ENCODE results near the gene SLC25A17.

Gene SLC25A17

GRCh38 chr22:40758390-40758789 is 60.8 kb downstream of the SLC25A17 start:
- no peak for DNase-seq (ENCODE audit: low read depth, low spot score)

- no peak for DNase-seq (ENCODE audit: low read depth, low spot score)
These were observed 62.1 kb downstream of the SLC25A17 start for GRCh38 chr22:40757071-40757470.

GRCh38 chr22:40753114-40753513 is 66.0 kb downstream of the SLC25A17 start:
- no peak for DNase-seq (ENCODE audit: low read depth, low spot score)

- no peak for DNase-seq (ENCODE audit: low read depth, low spot score)
These were observed 67.9 kb downstream of the SLC25A17 start for GRCh38 chr22:40751250-40751649.

- no peak for DNase-seq (ENCODE audit: low read depth, low spot score)
These were observed 69.3 kb downstream of the SLC25A17 start for GRCh38 chr22:40749829-40750228.

- DNase-seq (ENCODE audit: low read depth, low spot score) = no peak
These were observed 70.5 kb downstream of the SLC25A17 start for GRCh38 chr22:40748388-40749355.

- no peak for DNase-seq (ENCODE audit: low read depth, low spot score)
These were observed 71.8 kb downstream of the SLC25A17 start for GRCh38 chr22:40747361-40747760.

- no peak for DNase-seq (ENCODE audit: low read depth, low spot score)
These were observed 72.5 kb downstream of the SLC25A17 start for GRCh38 chr22:40746428-40747220.

- DNase-seq (ENCODE audit: low read depth, low spot score) = no peak
These were observed 75.4 kb downstream of the SLC25A17 start for GRCh38 chr22:40743768-40744167.

- no peak for DNase-seq (ENCODE audit: low read depth, low spot score)
These were observed 78.0 kb downstream of the SLC25A17 start for GRCh38 chr22:40741116-40741515.

GRCh38 chr22:40739721-40740120 is 79.4 kb downstream of the SLC25A17 start:
- no peak for DNase-seq (ENCODE audit: low read depth, low spot score)

- no peak for DNase-seq (ENCODE audit: low read depth, low spot score)
These were observed 85.2 kb downstream of the SLC25A17 start for GRCh38 chr22:40733919-40734318.

- no peak for DNase-seq (ENCODE audit: low read depth, low spot score)
These were observed 86.2 kb downstream of the SLC25A17 start for GRCh38 chr22:40732999-40733292.

- DNase-seq (ENCODE audit: low read depth, low spot score) = no peak
These were observed 89.9 kb downstream of the SLC25A17 start for GRCh38 chr22:40729284-40729683.

GRCh38 chr22:40728731-40729189 is 90.4 kb downstream of the SLC25A17 start:
- DNase-seq (ENCODE audit: low read depth, low spot score) = peak; percentile 76

GRCh38 chr22:40727964-40728615 is 91.1 kb downstream of the SLC25A17 start:
- no peak for DNase-seq (ENCODE audit: low read depth, low spot score)

- peak; percentile 51 for DNase-seq (ENCODE audit: low read depth, low spot score)
These were observed 91.8 kb downstream of the SLC25A17 start for GRCh38 chr22:40727070-40727963.

GRCh38 chr22:40726514-40726913 is 92.6 kb downstream of the SLC25A17 start:
- DNase-seq (ENCODE audit: low read depth, low spot score) = no peak

- no peak for DNase-seq (ENCODE audit: low read depth, low spot score)
These were observed 95.7 kb downstream of the SLC25A17 start for GRCh38 chr22:40723396-40723933.

- peak; percentile 60 for DNase-seq (ENCODE audit: low read depth, low spot score)
These were observed 97.9 kb downstream of the SLC25A17 start for GRCh38 chr22:40721266-40721665.

Data from astrocyte of the hippocampus (primary cell).